K562 (cell line): ENCODE measurements around the gene SPAG7. TPM values are rescaled to one million over a fixed set of nuclear protein-coding genes. Genes with fewer than 3 reads are reported as not detected.
A peak's percentile ranks its signal among the peaks of the same experiment; 100 is the strongest.

Experiments
- ATF1 ChIP-seq, 2 experiments: fragments of 450-650 bp in 1 of 2; IDR thresholded peaks; 2 replicates each; pipeline ENCODE4 v1.6.1; 2016; ENCODE audit warnings: missing compliant biosample characterization in 1 of 2, missing genetic modification characterization in 1 of 2
- CCNT2 ChIP-seq: IDR thresholded peaks from 2 replicates; pipeline ENCODE4 v1.6.1; 2011; ENCODE audit warnings: borderline replicate concordance, low read depth, mild to moderate bottlenecking, moderate library complexity, mixed read lengths, low read length; ENCODE audit not compliant: insufficient read length; ENCODE audit errors: extremely low read depth
- CGGBP1 ChIP-seq: fragments of 250-450 bp; sonication (Bioruptor Pico); IDR thresholded peaks from 2 replicates; pipeline ENCODE4 v1.9.0; 2021; ENCODE audit warnings: mild to moderate bottlenecking
- FOSL1 ChIP-seq: fragments of 200-800 bp; sonication (Bioruptor generic); conservative IDR thresholded peaks from 2 replicates; pipeline ENCODE4 v1.6.1; 2016; ENCODE audit warnings: missing genetic modification characterization, missing compliant biosample characterization
- FUS ChIP-seq: fragments of 200-400 bp; formaldehyde crosslinking; optimal IDR thresholded peaks from 2 replicates; pipeline ENCODE3; 2017; ENCODE audit warnings: low read depth, low read length
- GATA2 ChIP-seq: sonication (generic); formaldehyde crosslinking; IDR thresholded peaks from 2 replicates; pipeline ENCODE4 v1.4.0; 2020; ENCODE audit warnings: mild to moderate bottlenecking, missing genetic modification reagents
- HMGXB4 ChIP-seq: sonication (generic); formaldehyde crosslinking; IDR thresholded peaks from 2 replicates; pipeline ENCODE4 v1.8.1; 2023; ENCODE audit warnings: mild to moderate bottlenecking, missing genetic modification reagents
- KDM5B ChIP-seq: fragments of 200-600 bp; sonication (generic); IDR thresholded peaks from 2 replicates; pipeline ENCODE4 v1.6.1; 2012; ENCODE audit warnings: low read depth, mild to moderate bottlenecking, moderate library complexity, low read length, control low read depth, inconsistent platforms; ENCODE audit not compliant: insufficient replicate concordance
- MYC ChIP-seq, 2 experiments: fragments of 250-450 bp in 1 of 2; sonication (Bioruptor Pico) in 1 of 2; IDR thresholded peaks; 2 replicates each; pipeline versions ENCODE4 v1.5.1 to v1.6.1; 2012 to 2021; ENCODE audit warnings: low read depth in 2 of 2, borderline replicate concordance in 1 of 2, improper control_type of control experiment in 1 of 2, low read length in 1 of 2, mild to moderate bottlenecking in 1 of 2, moderate library complexity in 1 of 2
- NCOA2 ChIP-seq, 2 experiments: fragments of 450-650 bp; IDR thresholded peaks; 2 replicates each; pipeline ENCODE4 v1.6.1; 2018; ENCODE audit warnings: mild to moderate bottlenecking in 2 of 2, moderate library complexity in 1 of 2; ENCODE audit not compliant: partially characterized antibody in 2 of 2
- NCOR1 ChIP-seq: fragments of 450-650 bp; IDR thresholded peaks from 2 replicates; pipeline ENCODE4 v1.6.1; 2016; ENCODE audit warnings: mild to moderate bottlenecking, moderate library complexity
- PCBP1 ChIP-seq: fragments of 200-400 bp; formaldehyde crosslinking; IDR thresholded peaks from 2 replicates; pipeline ENCODE4 v1.6.1; 2018; ENCODE audit warnings: mild to moderate bottlenecking, low read depth, low read length; ENCODE audit not compliant: poor library complexity, severe bottlenecking
- SMARCA4 ChIP-seq: fragments of 450-650 bp; IDR thresholded peaks from 2 replicates; pipeline ENCODE4 v1.6.1; 2016
- SUPT5H ChIP-seq: fragments of 450-650 bp; IDR thresholded peaks from 2 replicates; pipeline ENCODE4 v1.6.1; 2016
- YY1 ChIP-seq, 3 experiments: IDR thresholded peaks; 2 replicates each; pipeline ENCODE4 v1.6.1; 2011; ENCODE audit warnings: low read length in 2 of 3, mild to moderate bottlenecking in 2 of 3, moderate library complexity in 2 of 3, borderline replicate concordance in 1 of 3, control low read depth in 1 of 3, low read depth in 1 of 3; ENCODE audit not compliant: insufficient read depth in 3 of 3, insufficient replicate concordance in 2 of 3, control insufficient read depth in 1 of 3, insufficient read length in 1 of 3; ENCODE audit errors: extremely low read depth in 1 of 3
- ZNF511 ChIP-seq: sonication (generic); formaldehyde crosslinking; IDR thresholded peaks from 2 replicates; pipeline ENCODE4 v1.8.0; 2022; ENCODE audit warnings: mild to moderate bottlenecking, missing genetic modification reagents
- polyA plus RNA-seq, 8 experiments: library from polyadenylated mRNA; depleted of rRNA in 4 of 8; stranded (reverse) in 5 of 8; unstranded in 3 of 8; fragments of >200 nt; fragmentation: Nextera tagmentation in 2 of 8; fragmentation: Illumina TruSeq in 1 of 8; extraction: Ambion mirVana in 2 of 8; extraction: Trizol in 1 of 8; gene quantifications; 2 replicates each; pipeline versions ENCODE4 v1.2.1 to v1.2.3, GENCODE V29; 2011 to 2014; ENCODE audit warnings: inconsistent platforms in 1 of 8, missing spikeins in 1 of 8
- total RNA-seq, 7 experiments: library from RNA; depleted of rRNA in 6 of 7; stranded (reverse); fragments of >200 nt in 6 of 7; fragmentation: Illumina TruSeq in 2 of 7; extraction: Trizol in 2 of 7; gene quantifications; 2 replicates each; pipeline versions ENCODE4 v1.2.1 to v1.2.3, GENCODE V29; 2011 to 2021; ENCODE audit warnings: low replicate concordance in 1 of 7
- TF ChIP-seq, protein P1 (sequence below): fragments of 250-450 bp; sonication (Bioruptor Pico); IDR thresholded peaks from 2 replicates; pipeline ENCODE4 v1.4.0; 2020; ENCODE audit warnings: mild to moderate bottlenecking, moderate library complexity
- TF ChIP-seq, protein P2 (sequence below): fragments of 250-450 bp; sonication (Bioruptor Pico); IDR thresholded peaks from 2 replicates; pipeline ENCODE4 v1.4.0; 2020

SPAG7 gene
- total and polyA plus RNA-seq, 9 of the 15 experiments (the other 6 are each of a cell fraction or from before 2014, with no cell fraction given): 5.6 to 53.5 (median 36.3) TPM

DNA sequence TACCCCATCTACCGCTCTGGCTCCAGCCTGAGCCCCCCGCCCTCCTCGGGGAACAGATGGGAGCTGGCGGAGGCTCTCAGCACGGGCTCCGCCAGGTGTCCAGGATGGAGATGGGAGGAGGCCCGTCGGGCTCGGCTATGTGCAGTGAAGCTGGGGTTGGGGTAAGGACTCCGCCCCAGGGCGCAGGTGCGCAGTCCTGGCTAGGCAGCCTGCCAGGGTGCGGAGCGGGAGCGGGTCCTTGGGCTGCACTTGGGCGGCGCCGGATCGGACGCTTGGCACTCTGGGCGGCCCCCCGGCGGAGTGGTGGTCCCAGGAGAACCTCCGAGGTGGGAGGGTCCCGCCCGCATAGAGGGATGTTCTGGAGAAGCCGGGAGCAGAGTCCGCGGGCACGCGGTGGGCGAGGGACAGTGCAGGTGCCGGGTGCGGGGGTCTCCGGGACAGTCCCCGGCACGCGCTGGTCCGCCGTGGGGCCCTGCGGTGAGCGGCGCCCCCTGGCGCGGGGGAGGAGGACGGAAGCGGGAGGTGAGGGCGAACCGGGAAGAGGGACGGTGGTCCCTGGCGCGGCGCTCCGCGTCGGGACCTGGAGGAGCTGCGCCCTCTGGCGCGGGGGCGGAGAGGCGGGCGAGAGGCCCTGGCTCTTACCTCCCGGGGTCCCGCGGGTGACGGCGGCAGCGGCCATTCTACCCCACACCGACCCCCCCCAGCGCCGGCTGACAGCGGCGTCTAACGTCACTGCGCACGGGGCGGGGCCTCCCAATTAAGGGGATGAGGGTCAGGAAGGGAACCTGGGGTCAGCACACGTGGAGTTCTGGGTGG is 19.5 kb upstream of the SPAG7 start, which contains the start of gene CAMTA2 (continued):
- TF ChIP-seq MYC (IDR thresholded peaks at IDR 0.05; ENCODE audit: low read depth, low read length): peak; percentile 88
- no peak for TF ChIP-seq MYC (CRISPR knock-in tag; IDR thresholded peaks at IDR 0.05; ENCODE audit: borderline replicate concordance, low read depth)
- TF ChIP-seq NCOR1: peak; percentile 47; the same call in 1 of the 2 replicates
- peak; percentile 74 for TF ChIP-seq SUPT5H
- TF ChIP-seq YY1 (IDR thresholded peaks at IDR 0.05; ENCODE audit: borderline replicate concordance in 1 of 3, control insufficient read depth in 1 of 3, extremely low read depth in 1 of 3, insufficient read depth in 3 of 3, insufficient read length in 1 of 3, insufficient replicate concordance in 2 of 3, low read depth in 1 of 3, low read length in 2 of 3): peak; percentile 31 to 86 (median 84)
- 0 out of 2 replicates have a peak, but pooled peaks have one; percentile 3 for TF ChIP-seq CGGBP1
- TF ChIP-seq, protein P1, sequence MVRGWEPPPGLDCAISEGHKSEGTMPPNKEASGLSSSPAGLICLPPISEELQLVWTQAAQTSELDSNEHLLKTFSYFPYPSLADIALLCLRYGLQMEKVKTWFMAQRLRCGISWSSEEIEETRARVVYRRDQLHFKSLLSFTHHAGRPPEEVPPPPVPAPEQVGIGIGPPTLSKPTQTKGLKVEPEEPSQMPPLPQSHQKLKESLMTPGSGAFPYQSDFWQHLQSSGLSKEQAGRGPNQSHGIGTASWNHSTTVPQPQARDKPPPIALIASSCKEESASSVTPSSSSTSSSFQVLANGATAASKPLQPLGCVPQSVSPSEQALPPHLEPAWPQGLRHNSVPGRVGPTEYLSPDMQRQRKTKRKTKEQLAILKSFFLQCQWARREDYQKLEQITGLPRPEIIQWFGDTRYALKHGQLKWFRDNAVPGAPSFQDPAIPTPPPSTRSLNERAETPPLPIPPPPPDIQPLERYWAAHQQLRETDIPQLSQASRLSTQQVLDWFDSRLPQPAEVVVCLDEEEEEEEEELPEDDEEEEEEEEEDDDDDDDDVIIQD (CRISPR knock-in tag): no peak
- peak; percentile 51; the same call in 1 of the 2 replicates for TF ChIP-seq FOSL1 (tag)
- peak; percentile 87 for TF ChIP-seq PCBP1
- no peak for TF ChIP-seq SMARCA4
- TF ChIP-seq, protein P2, sequence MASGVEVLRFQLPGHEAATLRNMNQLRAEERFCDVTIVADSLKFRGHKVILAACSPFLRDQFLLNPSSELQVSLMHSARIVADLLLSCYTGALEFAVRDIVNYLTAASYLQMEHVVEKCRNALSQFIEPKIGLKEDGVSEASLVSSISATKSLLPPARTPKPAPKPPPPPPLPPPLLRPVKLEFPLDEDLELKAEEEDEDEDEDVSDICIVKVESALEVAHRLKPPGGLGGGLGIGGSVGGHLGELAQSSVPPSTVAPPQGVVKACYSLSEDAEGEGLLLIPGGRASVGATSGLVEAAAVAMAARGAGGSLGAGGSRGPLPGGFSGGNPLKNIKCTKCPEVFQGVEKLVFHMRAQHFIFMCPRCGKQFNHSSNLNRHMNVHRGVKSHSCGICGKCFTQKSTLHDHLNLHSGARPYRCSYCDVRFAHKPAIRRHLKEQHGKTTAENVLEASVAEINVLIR (CRISPR knock-in tag): peak; percentile 70
- 0 out of 2 replicates have a peak, but pooled peaks have one; percentile 31 for TF ChIP-seq ATF1 (CRISPR knock-in tag; IDR thresholded peaks at IDR 0.05)
- TF ChIP-seq ATF1 (tag; IDR thresholded peaks at IDR 0.05): peak; percentile 95
- TF ChIP-seq FUS: peak; percentile 27
- peak; percentile 70 for TF ChIP-seq ZNF511
- TF ChIP-seq NCOA2 (IDR thresholded peaks at IDR 0.05; ENCODE audit: partially characterized antibody in 2 of 2): no peak
- peak; percentile 91 for TF ChIP-seq HMGXB4
- peak; percentile 61 for TF ChIP-seq KDM5B
- TF ChIP-seq CCNT2: peak; percentile 79
- no peak for TF ChIP-seq GATA2 (CRISPR knock-in tag)
